ENCODE data around the gene MMP17.

DNA sequence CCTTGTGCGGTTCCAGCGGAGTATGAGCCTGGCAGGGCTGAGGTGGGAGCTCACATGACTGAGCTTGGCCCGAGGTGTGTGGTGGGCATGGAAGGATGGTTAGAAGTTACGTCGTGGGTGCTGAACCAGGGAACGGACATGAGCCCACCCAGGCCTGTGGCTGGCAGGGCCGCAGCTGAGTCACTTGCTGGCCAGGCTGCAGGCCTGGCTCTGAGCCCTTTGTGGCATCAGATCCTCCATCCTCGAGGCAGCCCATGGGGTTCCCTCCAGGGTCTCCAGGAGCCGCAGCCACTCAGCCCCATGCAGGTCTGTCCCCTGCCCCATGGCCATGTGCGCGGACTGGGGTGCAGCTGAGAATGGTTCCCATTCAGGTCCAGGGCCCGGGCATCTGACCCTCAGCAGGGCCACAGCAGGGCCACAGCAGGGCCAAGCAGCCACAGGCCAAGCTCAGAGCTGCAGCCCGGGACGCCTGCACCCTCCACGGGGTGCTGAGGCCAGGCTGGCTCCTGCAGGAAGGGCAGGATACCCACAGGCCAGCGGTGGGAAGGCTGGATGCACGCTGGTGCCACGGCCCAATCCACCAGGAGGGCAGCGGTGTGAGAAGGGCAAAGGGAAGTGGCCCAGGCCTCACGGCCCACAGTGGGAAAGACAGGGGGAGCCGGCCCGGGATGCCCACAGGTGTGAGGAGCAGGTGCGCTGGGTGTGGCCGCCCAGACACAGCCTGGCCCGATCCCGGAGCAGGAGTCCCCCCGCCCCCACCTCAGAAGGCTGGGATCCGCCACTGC, 39.9 kb downstream of the MMP17 start:
- no peak for TF ChIP-seq POLR2AphosphoS5 (IDR thresholded peaks at IDR 0.05)
- TF ChIP-seq, protein P1, sequence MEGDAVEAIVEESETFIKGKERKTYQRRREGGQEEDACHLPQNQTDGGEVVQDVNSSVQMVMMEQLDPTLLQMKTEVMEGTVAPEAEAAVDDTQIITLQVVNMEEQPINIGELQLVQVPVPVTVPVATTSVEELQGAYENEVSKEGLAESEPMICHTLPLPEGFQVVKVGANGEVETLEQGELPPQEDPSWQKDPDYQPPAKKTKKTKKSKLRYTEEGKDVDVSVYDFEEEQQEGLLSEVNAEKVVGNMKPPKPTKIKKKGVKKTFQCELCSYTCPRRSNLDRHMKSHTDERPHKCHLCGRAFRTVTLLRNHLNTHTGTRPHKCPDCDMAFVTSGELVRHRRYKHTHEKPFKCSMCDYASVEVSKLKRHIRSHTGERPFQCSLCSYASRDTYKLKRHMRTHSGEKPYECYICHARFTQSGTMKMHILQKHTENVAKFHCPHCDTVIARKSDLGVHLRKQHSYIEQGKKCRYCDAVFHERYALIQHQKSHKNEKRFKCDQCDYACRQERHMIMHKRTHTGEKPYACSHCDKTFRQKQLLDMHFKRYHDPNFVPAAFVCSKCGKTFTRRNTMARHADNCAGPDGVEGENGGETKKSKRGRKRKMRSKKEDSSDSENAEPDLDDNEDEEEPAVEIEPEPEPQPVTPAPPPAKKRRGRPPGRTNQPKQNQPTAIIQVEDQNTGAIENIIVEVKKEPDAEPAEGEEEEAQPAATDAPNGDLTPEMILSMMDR (IDR thresholded peaks at IDR 0.05) = no peak
